ENCODE data around the gene ACAD10. TPM values are rescaled to one million over a fixed set of nuclear protein-coding genes. Genes with fewer than 3 reads are reported as not detected.

Gene ACAD10
- total RNA-seq, 1 experiment from 2014 or later, result 36.9 TPM

DNA sequence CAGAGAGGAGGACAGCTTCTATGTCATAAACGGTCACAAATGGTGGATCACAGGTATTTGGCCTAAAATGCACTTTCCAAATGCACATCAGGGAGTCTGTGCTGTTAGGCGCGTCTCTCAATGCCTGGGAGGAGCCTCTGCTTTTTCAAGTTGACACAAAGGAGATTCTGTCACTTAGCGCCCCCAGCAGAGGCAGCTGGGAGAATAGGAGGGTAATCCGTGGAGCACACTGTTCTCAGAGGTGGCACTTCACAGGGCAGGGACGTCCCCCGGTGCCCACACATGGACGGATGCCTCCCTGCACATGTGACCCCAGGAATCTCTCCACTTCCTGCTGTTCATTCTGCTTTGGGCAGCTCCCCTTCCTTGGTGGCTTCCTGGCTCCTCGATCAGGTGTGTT is 61.5 kb downstream of the ACAD10 start:
- H3K9me3 ChIP-seq (ENCODE audit: low read length), result no peaks in the 10 kb centered on the region
- no peak overlapping the region for H3K27ac ChIP-seq (ENCODE audit: low read length)
- peaks cover 8% of the 10 kb centered on the region for H3K4me1 ChIP-seq (ENCODE audit: low read length)
- DNase-seq, result no peak
- no peak overlapping the region for H3K4me2 ChIP-seq (ENCODE audit: low read depth, low read length, poor library complexity, severe bottlenecking)
- no peak overlapping the region for H3K9ac ChIP-seq (ENCODE audit: low read length)
- H3K4me3 ChIP-seq (ENCODE audit: low read length), result no peak overlapping the region
- H3K79me2 ChIP-seq (ENCODE audit: low read length), result no peaks in the 10 kb centered on the region
- H3K36me3 ChIP-seq (ENCODE audit: insufficient read depth, low read length), result no peaks in the 10 kb centered on the region; the same call in 1 of the 2 replicates
- H2AFZ ChIP-seq (ENCODE audit: low read length), result no peak overlapping the region
- H3K27me3 ChIP-seq (ENCODE audit: low read length), result no peaks in the 10 kb centered on the region
- no peaks in the 10 kb centered on the region for H3K9me2 ChIP-seq (replicated peaks; ENCODE audit: insufficient read depth, low read length)
- no peaks in the 10 kb centered on the region for H4K20me1 ChIP-seq (ENCODE audit: insufficient read depth, low read depth, low read length)

GRCh38 chr12:111748151-111748672 is 62.4 kb downstream of the ACAD10 start:
- Histone ChIP-seq H3K36me3 (ENCODE audit: insufficient read depth, low read length) (no peaks in the 10 kb centered on the region; the same call in 1 of the 2 replicates), H3K4me3 (ENCODE audit: low read length) (no peak overlapping the region), H2AFZ (ENCODE audit: low read length) (no peak overlapping the region), H3K4me1 (ENCODE audit: low read length) (peaks cover 8% of the 10 kb centered on the region), H3K4me2 (ENCODE audit: low read depth, low read length, poor library complexity, severe bottlenecking) (no peak overlapping the region), H3K9me3 (ENCODE audit: low read length) (no peaks in the 10 kb centered on the region), H3K79me2 (ENCODE audit: low read length) (no peaks in the 10 kb centered on the region), H3K27ac (ENCODE audit: low read length) (no peak overlapping the region), H3K9me2 (replicated peaks; ENCODE audit: insufficient read depth, low read length) (no peaks in the 10 kb centered on the region), H3K9ac (ENCODE audit: low read length) (no peak overlapping the region), H4K20me1 (ENCODE audit: insufficient read depth, low read depth, low read length) (no peaks in the 10 kb centered on the region), H3K27me3 (ENCODE audit: low read length) (no peaks in the 10 kb centered on the region)
- no peak for DNase-seq

- Histone ChIP-seq H3K9me2 (replicated peaks; ENCODE audit: insufficient read depth, low read length) (no peaks in the 10 kb centered on the region), H4K20me1 (ENCODE audit: insufficient read depth, low read depth, low read length) (no peaks in the 10 kb centered on the region), H3K4me1 (ENCODE audit: low read length) (peaks cover 8% of the 10 kb centered on the region), H3K9ac (ENCODE audit: low read length) (no peak overlapping the region), H3K27me3 (ENCODE audit: low read length) (no peaks in the 10 kb centered on the region), H3K79me2 (ENCODE audit: low read length) (no peaks in the 10 kb centered on the region), H3K4me3 (ENCODE audit: low read length) (no peak overlapping the region), H3K4me2 (ENCODE audit: low read depth, low read length, poor library complexity, severe bottlenecking) (no peak overlapping the region), H3K27ac (ENCODE audit: low read length) (no peak overlapping the region), H3K36me3 (ENCODE audit: insufficient read depth, low read length) (no peaks in the 10 kb centered on the region; the same call in 1 of the 2 replicates), H3K9me3 (ENCODE audit: low read length) (no peaks in the 10 kb centered on the region), H2AFZ (ENCODE audit: low read length) (no peak overlapping the region)
- no peak for DNase-seq
Measured at GRCh38 chr12:111748867-111749266, 63.0 kb downstream of the ACAD10 start.

- Histone ChIP-seq H3K36me3 (ENCODE audit: insufficient read depth, low read length) (no peaks in the 10 kb centered on the region; the same call in 1 of the 2 replicates), H3K9ac (ENCODE audit: low read length) (no peak overlapping the region), H3K79me2 (ENCODE audit: low read length) (no peaks in the 10 kb centered on the region), H3K27me3 (ENCODE audit: low read length) (no peaks in the 10 kb centered on the region), H2AFZ (ENCODE audit: low read length) (no peak overlapping the region), H3K9me3 (ENCODE audit: low read length) (no peaks in the 10 kb centered on the region), H3K27ac (ENCODE audit: low read length) (no peak overlapping the region), H4K20me1 (ENCODE audit: insufficient read depth, low read depth, low read length) (no peaks in the 10 kb centered on the region), H3K4me3 (ENCODE audit: low read length) (no peak overlapping the region), H3K4me1 (ENCODE audit: low read length) (peaks cover 8% of the 10 kb centered on the region), H3K9me2 (replicated peaks; ENCODE audit: insufficient read depth, low read length) (no peaks in the 10 kb centered on the region), H3K4me2 (ENCODE audit: low read depth, low read length, poor library complexity, severe bottlenecking) (no peak overlapping the region)
- no peak for DNase-seq
Measured at GRCh38 chr12:111749391-111749790, 63.5 kb downstream of the ACAD10 start.

DNA sequence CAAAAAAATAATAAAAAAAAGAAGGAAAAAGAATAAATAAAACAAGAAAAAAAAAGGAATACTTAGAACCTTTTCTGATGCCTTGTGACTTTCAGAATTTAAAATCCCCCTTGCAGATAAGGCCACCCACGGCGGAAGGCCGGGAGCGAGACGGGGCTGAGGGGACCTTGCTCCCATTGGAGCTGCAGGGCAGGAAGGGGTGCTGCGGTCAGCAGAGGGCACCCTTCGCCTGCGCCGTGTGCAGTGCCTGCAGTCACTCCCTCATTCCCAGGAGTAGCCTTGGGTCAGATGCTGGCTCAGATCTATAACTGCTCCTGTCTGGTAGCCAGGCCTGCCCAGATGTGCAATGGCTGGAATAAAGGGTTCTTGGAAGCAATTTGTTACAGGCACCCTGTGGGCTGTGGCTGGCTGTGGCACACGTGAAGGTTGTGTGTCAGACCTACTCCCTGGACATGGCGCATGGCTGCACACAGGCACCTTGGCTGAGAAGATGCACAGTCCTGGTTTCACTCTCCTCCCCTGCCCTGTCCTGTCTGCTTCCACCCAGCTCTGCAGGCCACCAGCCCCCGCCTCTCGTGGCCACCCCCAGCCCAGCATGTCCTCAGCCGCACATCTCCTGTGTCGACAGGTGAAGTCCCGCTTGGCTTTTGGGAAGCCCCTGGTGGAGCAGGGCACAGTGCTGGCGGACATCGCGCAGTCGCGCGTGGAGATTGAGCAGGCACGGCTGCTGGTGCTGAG is 67.5 kb downstream of the ACAD10 start:
- Histone ChIP-seq H3K27ac (ENCODE audit: low read length) (no peak overlapping the region), H2AFZ (ENCODE audit: low read length) (no peak overlapping the region), H3K4me2 (ENCODE audit: low read depth, low read length, poor library complexity, severe bottlenecking) (no peak overlapping the region), H4K20me1 (ENCODE audit: insufficient read depth, low read depth, low read length) (no peaks in the 10 kb centered on the region), H3K79me2 (ENCODE audit: low read length) (no peaks in the 10 kb centered on the region), H3K9ac (ENCODE audit: low read length) (no peak overlapping the region), H3K27me3 (ENCODE audit: low read length) (no peaks in the 10 kb centered on the region), H3K9me3 (ENCODE audit: low read length) (no peaks in the 10 kb centered on the region), H3K36me3 (ENCODE audit: insufficient read depth, low read length) (no peaks in the 10 kb centered on the region; the same call in 1 of the 2 replicates), H3K4me3 (ENCODE audit: low read length) (no peak overlapping the region), H3K9me2 (replicated peaks; ENCODE audit: insufficient read depth, low read length) (no peaks in the 10 kb centered on the region), H3K4me1 (ENCODE audit: low read length) (peaks cover 18% of the 10 kb centered on the region)
- peak; percentile 65 for DNase-seq

- Histone ChIP-seq H3K4me3 (ENCODE audit: low read length) (no peak overlapping the region), H3K27ac (ENCODE audit: low read length) (no peak overlapping the region), H2AFZ (ENCODE audit: low read length) (no peak overlapping the region), H3K9ac (ENCODE audit: low read length) (no peak overlapping the region), H3K4me1 (ENCODE audit: low read length) (peaks cover 26% of the 10 kb centered on the region), H3K79me2 (ENCODE audit: low read length) (no peaks in the 10 kb centered on the region), H3K36me3 (ENCODE audit: insufficient read depth, low read length) (no peaks in the 10 kb centered on the region; the same call in 1 of the 2 replicates), H3K9me3 (ENCODE audit: low read length) (no peaks in the 10 kb centered on the region), H3K4me2 (ENCODE audit: low read depth, low read length, poor library complexity, severe bottlenecking) (no peak overlapping the region), H3K9me2 (replicated peaks; ENCODE audit: insufficient read depth, low read length) (no peaks in the 10 kb centered on the region), H4K20me1 (ENCODE audit: insufficient read depth, low read depth, low read length) (no peaks in the 10 kb centered on the region), H3K27me3 (ENCODE audit: low read length) (no peaks in the 10 kb centered on the region)
- DNase-seq, result no peak
Measured at GRCh38 chr12:111754671-111755070, 68.8 kb downstream of the ACAD10 start.

DNA sequence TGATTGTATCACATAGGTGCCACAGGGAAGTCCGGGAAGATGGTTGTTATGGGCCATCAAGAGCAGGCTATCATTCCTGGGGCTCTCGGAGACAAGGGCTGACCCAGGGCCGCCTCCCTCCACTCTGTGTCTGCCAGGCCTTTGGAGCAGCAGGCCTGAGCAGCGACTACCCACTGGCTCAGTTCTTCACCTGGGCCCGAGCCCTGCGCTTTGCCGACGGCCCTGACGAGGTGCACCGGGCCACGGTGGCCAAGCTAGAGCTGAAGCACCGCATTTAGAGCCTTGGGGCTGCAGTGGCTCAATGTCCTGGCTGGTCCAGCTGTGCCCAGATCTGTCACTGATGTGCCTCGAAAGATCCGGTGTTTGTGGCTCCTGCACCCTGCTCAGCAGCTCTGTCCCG is 70.3 kb downstream of the ACAD10 start:
- Histone ChIP-seq H3K9ac (ENCODE audit: low read length) (no peak overlapping the region), H3K4me2 (ENCODE audit: low read depth, low read length, poor library complexity, severe bottlenecking) (no peak overlapping the region), H3K27ac (ENCODE audit: low read length) (no peak overlapping the region), H4K20me1 (ENCODE audit: insufficient read depth, low read depth, low read length) (no peaks in the 10 kb centered on the region), H3K27me3 (ENCODE audit: low read length) (no peaks in the 10 kb centered on the region), H3K9me3 (ENCODE audit: low read length) (no peaks in the 10 kb centered on the region), H2AFZ (ENCODE audit: low read length) (no peak overlapping the region), H3K4me1 (ENCODE audit: low read length) (peaks cover 40% of the 10 kb centered on the region), H3K79me2 (ENCODE audit: low read length) (no peaks in the 10 kb centered on the region), H3K4me3 (ENCODE audit: low read length) (no peak overlapping the region), H3K36me3 (ENCODE audit: insufficient read depth, low read length) (no peaks in the 10 kb centered on the region), H3K9me2 (replicated peaks; ENCODE audit: insufficient read depth, low read length) (no peaks in the 10 kb centered on the region)
- DNase-seq, result no peak

- no peaks in the 10 kb centered on the region for H3K9me2 ChIP-seq (replicated peaks; ENCODE audit: insufficient read depth, low read length)
- no peak overlapping the region for H3K27ac ChIP-seq (ENCODE audit: low read length)
- no peak overlapping the region for H3K4me2 ChIP-seq (ENCODE audit: low read depth, low read length, poor library complexity, severe bottlenecking)
- no peaks in the 10 kb centered on the region for H3K36me3 ChIP-seq (ENCODE audit: insufficient read depth, low read length)
- H3K9me3 ChIP-seq (ENCODE audit: low read length), result no peaks in the 10 kb centered on the region
- H2AFZ ChIP-seq (ENCODE audit: low read length), result no peak overlapping the region
- H3K79me2 ChIP-seq (ENCODE audit: low read length), result no peaks in the 10 kb centered on the region
- no peak overlapping the region for H3K9ac ChIP-seq (ENCODE audit: low read length)
- H4K20me1 ChIP-seq (ENCODE audit: insufficient read depth, low read depth, low read length), result no peaks in the 10 kb centered on the region
- H3K4me1 ChIP-seq (ENCODE audit: low read length), result peaks cover 45% of the 10 kb centered on the region
- no peaks in the 10 kb centered on the region for H3K27me3 ChIP-seq (ENCODE audit: low read length)
- H3K4me3 ChIP-seq (ENCODE audit: low read length), result no peak overlapping the region
- no peak for DNase-seq
Measured at GRCh38 chr12:111756681-111757080, 70.8 kb downstream of the ACAD10 start.
